Activated CD4-positive, alpha-beta T cell treated with anti-CD3 and anti-CD28 coated beads, Interleukin-2, amount 10 ng/mL, durations not matched to agents 7 days and 5 days (primary cell): ENCODE data around the gene IFI27L2. TPM values are rescaled to one million over a fixed set of nuclear protein-coding genes. Genes with fewer than 3 reads are reported as not detected.
"Not testable (repeated sequence)": the region's sequence is repeated elsewhere in the genome, so short reads cannot be mapped to it uniquely, and the experiment has no call there.

Experiments
- CTCF ChIA-PET: fragments of 350-600 bp; sonication (Branson Sonifier 250); formaldehyde crosslinking; loops from one replicate; lab custom pipeline; 2021; ENCODE audit warnings: antibody characterized with exemption; lab: Charles Lee
- POLR2A ChIA-PET: fragments of 350-600 bp; sonication (Branson Sonifier 250); formaldehyde crosslinking; loops from one replicate; lab custom pipeline; 2021; ENCODE audit warnings: antibody characterized with exemption; lab: Charles Lee
- DNase-seq: peaks from one replicate; pipeline ENCODE4 v3.0.0-alpha.2; 2020
- H3K27ac Mint-ChIP-seq: one replicate; pipeline ENCODE4 v1.8.0; 2021; ENCODE audit warnings: mild to moderate bottlenecking, moderate library complexity, mixed read lengths
- H3K27me3 Mint-ChIP-seq: one replicate; pipeline ENCODE4 v1.8.0; 2021; ENCODE audit warnings: mixed read lengths
- H3K36me3 Mint-ChIP-seq: one replicate; pipeline ENCODE4 v1.8.0; 2021; ENCODE audit warnings: low read depth, mixed read lengths
- H3K4me1 Mint-ChIP-seq: one replicate; pipeline ENCODE4 v1.8.0; 2021; ENCODE audit warnings: mixed read lengths
- H3K4me3 Mint-ChIP-seq: one replicate; pipeline ENCODE4 v1.8.0; 2021; ENCODE audit warnings: mild to moderate bottlenecking, moderate library complexity, mixed read lengths
- H3K9me3 Mint-ChIP-seq: one replicate; pipeline ENCODE4 v1.8.0; 2021; ENCODE audit warnings: mixed read lengths
- total RNA-seq, 2 experiments: library from RNA; stranded (reverse); gene quantifications; one replicate each; pipeline ENCODE4 v1.2.3, GENCODE V29; 2021

The IFI27L2 gene
- total RNA-seq, 2 experiments from 2014 or later: 76.0 to 91.3 TPM

GRCh38 chr14:94164685-94165431 lies 35.5 kb upstream of the IFI27L2 start:
- DNase-seq: no peak
- POLR2A ChIA-PET: interaction anchor here (0.5 kb wide), 1 partner anchor 212 kb away, joined by 3 read pairs; no protein-coding TSS in a partner anchor
- H3K9me3 Mint-ChIP-seq: no peaks in the 10 kb centered on the region
- H3K27ac Mint-ChIP-seq: no peak overlapping the region
- H3K36me3 Mint-ChIP-seq: no peaks in the 10 kb centered on the region
- H3K4me1 Mint-ChIP-seq: peaks cover 45% of the 10 kb centered on the region
- CTCF ChIA-PET: interaction anchor here (1.2 kb wide), 1 partner anchor 33 kb away, joined by 3 read pairs; no protein-coding TSS in a partner anchor
- no peak overlapping the region for H3K4me3 Mint-ChIP-seq
- H3K27me3 Mint-ChIP-seq: peaks cover 2% of the 10 kb centered on the region

GRCh38 chr14:94163796-94164195 lies 34.4 kb upstream of the IFI27L2 start:
- Mint-ChIP-seq H3K27me3 (no peaks in the 10 kb centered on the region), H3K4me3 (no peak overlapping the region), H3K9me3 (no peaks in the 10 kb centered on the region), H3K27ac (no peak overlapping the region), H3K36me3 (no peaks in the 10 kb centered on the region), H3K4me1 (peaks cover 54% of the 10 kb centered on the region)
- ChIA-PET POLR2A (interaction anchor here (0.7 kb wide), 1 partner anchor 133 kb away, joined by 4 read pairs; no protein-coding TSS in a partner anchor), CTCF (no interaction called here)
- DNase-seq: no peak

GRCh38 chr14:94162466-94162865 lies 33.1 kb upstream of the IFI27L2 start:
- H3K4me1 Mint-ChIP-seq: peaks cover 67% of the 10 kb centered on the region

GRCh38 chr14:94161981-94162380 lies 32.6 kb upstream of the IFI27L2 start:
- Mint-ChIP-seq H3K4me3 (no peak overlapping the region), H3K9me3 (no peaks in the 10 kb centered on the region), H3K36me3 (no peaks in the 10 kb centered on the region), H3K4me1 (peaks cover 69% of the 10 kb centered on the region), H3K27me3 (peaks cover 1% of the 10 kb centered on the region), H3K27ac (peak overlapping the region; percentile 57)
- CTCF ChIA-PET: interaction anchor here (0.7 kb wide), 1 partner anchor 9 kb away, joined by 3 read pairs; no protein-coding TSS in a partner anchor
- POLR2A ChIA-PET: no interaction called here
- peak; percentile 30 for DNase-seq

More at GRCh38 chr14:94162466-94162865, 33.1 kb upstream of the IFI27L2 start:
- ChIA-PET CTCF (no interaction called here), POLR2A (no interaction called here)
- no peaks in the 10 kb centered on the region for H3K36me3 Mint-ChIP-seq
- no peaks in the 10 kb centered on the region for H3K27me3 Mint-ChIP-seq
- H3K9me3 Mint-ChIP-seq: no peaks in the 10 kb centered on the region
- H3K4me3 Mint-ChIP-seq: no peak overlapping the region
- no peak for DNase-seq
- peak overlapping the region; percentile 57 for H3K27ac Mint-ChIP-seq

- H3K4me3 Mint-ChIP-seq: no peak overlapping the region
- ChIA-PET CTCF (interaction anchor here (1.0 kb wide), 1 partner anchor 221 kb away, joined by 3 read pairs; no protein-coding TSS in a partner anchor), POLR2A (interaction anchor here (0.6 kb wide), 1 partner anchor 13 kb away, joined by 8 read pairs; no protein-coding TSS in a partner anchor)
- H3K9me3 Mint-ChIP-seq: no peaks in the 10 kb centered on the region
- peaks cover 69% of the 10 kb centered on the region for H3K4me1 Mint-ChIP-seq
- H3K36me3 Mint-ChIP-seq: no peaks in the 10 kb centered on the region
- peaks cover 1% of the 10 kb centered on the region for H3K27me3 Mint-ChIP-seq
- no peak for DNase-seq
- peak overlapping the region; percentile 77 for H3K27ac Mint-ChIP-seq
Observed at GRCh38 chr14:94161058-94161457, 31.7 kb upstream of the IFI27L2 start.

- peak; percentile 68 for DNase-seq
- H3K36me3 Mint-ChIP-seq: no peaks in the 10 kb centered on the region
- H3K27me3 Mint-ChIP-seq: peaks cover 1% of the 10 kb centered on the region
- H3K27ac Mint-ChIP-seq: peak overlapping the region; percentile 90
- no peaks in the 10 kb centered on the region for H3K9me3 Mint-ChIP-seq
- POLR2A ChIA-PET: no interaction called here
- CTCF ChIA-PET: interaction anchor here (1.8 kb wide), 1 partner anchor 22 kb away, joined by 6 read pairs; no protein-coding TSS in a partner anchor
- H3K4me1 Mint-ChIP-seq: peaks cover 53% of the 10 kb centered on the region
- peak overlapping the region; percentile 22 for H3K4me3 Mint-ChIP-seq
Observed at GRCh38 chr14:94158239-94158883, 29.0 kb upstream of the IFI27L2 start.

- H3K36me3 Mint-ChIP-seq: no peaks in the 10 kb centered on the region
- no peak overlapping the region for H3K4me3 Mint-ChIP-seq
- peaks cover 4% of the 10 kb centered on the region for H3K27me3 Mint-ChIP-seq
- ChIA-PET CTCF (interaction anchor here (0.8 to 1.8 kb wide), 4 partner anchors 12 to 21 kb away, joined by 3 to 6 read pairs (median 4); no protein-coding TSS in a partner anchor), POLR2A (interaction anchor here (0.7 kb wide), 1 partner anchor 52 kb away, joined by 4 read pairs; no protein-coding TSS in a partner anchor)
- DNase-seq: no peak
- peaks cover 46% of the 10 kb centered on the region for H3K4me1 Mint-ChIP-seq
- H3K27ac Mint-ChIP-seq: no peak overlapping the region
- no peaks in the 10 kb centered on the region for H3K9me3 Mint-ChIP-seq
Observed at GRCh38 chr14:94157197-94157596, 27.8 kb upstream of the IFI27L2 start.

GRCh38 chr14:94156143-94156542 lies 26.7 kb upstream of the IFI27L2 start:
- H3K9me3 Mint-ChIP-seq, CTCF ChIA-PET, POLR2A ChIA-PET, H3K27me3 Mint-ChIP-seq, DNase-seq, H3K36me3 Mint-ChIP-seq, H3K4me3 Mint-ChIP-seq, H3K27ac Mint-ChIP-seq: not testable (repeated sequence)
- peaks cover 36% of the 10 kb centered on the region for H3K4me1 Mint-ChIP-seq

GRCh38 chr14:94153750-94154342 lies 24.4 kb upstream of the IFI27L2 start:
- H3K9me3 Mint-ChIP-seq: no peaks in the 10 kb centered on the region
- H3K27me3 Mint-ChIP-seq: peaks cover 23% of the 10 kb centered on the region
- DNase-seq: no peak
- peaks cover 15% of the 10 kb centered on the region for H3K4me1 Mint-ChIP-seq
- CTCF ChIA-PET: interaction anchor here (0.7 to 1.4 kb wide), 2 partner anchors 8 to 17 kb away, joined by 3 read pairs; no protein-coding TSS in a partner anchor
- H3K27ac Mint-ChIP-seq: no peak overlapping the region
- POLR2A ChIA-PET: no interaction called here
- H3K36me3 Mint-ChIP-seq: no peaks in the 10 kb centered on the region
- H3K4me3 Mint-ChIP-seq: no peak overlapping the region

GRCh38 chr14:94152676-94153075 lies 23.3 kb upstream of the IFI27L2 start:
- ChIA-PET POLR2A (no interaction called here), CTCF (interaction anchor here (0.8 to 1.4 kb wide), 4 partner anchors 9 to 213 kb away, joined by 3 to 4 read pairs (median 4); partner anchors contain the start of gene SERPINA10)
- DNase-seq: no peak
- peaks cover 33% of the 10 kb centered on the region for H3K27me3 Mint-ChIP-seq
- H3K9me3 Mint-ChIP-seq: no peaks in the 10 kb centered on the region
- peaks cover 4% of the 10 kb centered on the region for H3K4me1 Mint-ChIP-seq
- H3K27ac Mint-ChIP-seq: no peak overlapping the region
- H3K4me3 Mint-ChIP-seq: no peak overlapping the region
- no peaks in the 10 kb centered on the region for H3K36me3 Mint-ChIP-seq

GRCh38 chr14:94145902-94146527 lies 16.6 kb upstream of the IFI27L2 start:
- POLR2A ChIA-PET: interaction anchor here (0.6 kb wide), 1 partner anchor 9 kb away, joined by 3 read pairs; no protein-coding TSS in a partner anchor
- no peak overlapping the region for H3K27ac Mint-ChIP-seq
- no peaks in the 10 kb centered on the region for H3K36me3 Mint-ChIP-seq
- peaks cover 23% of the 10 kb centered on the region for H3K4me1 Mint-ChIP-seq
- DNase-seq: no peak
- CTCF ChIA-PET: interaction anchor here (1.4 to 2.0 kb wide), 2 partner anchors 10 to 20 kb away, joined by 3 to 5 read pairs; no protein-coding TSS in a partner anchor
- peaks cover 3% of the 10 kb centered on the region for H3K9me3 Mint-ChIP-seq
- no peak overlapping the region for H3K4me3 Mint-ChIP-seq
- peaks cover 29% of the 10 kb centered on the region for H3K27me3 Mint-ChIP-seq

GRCh38 chr14:94144765-94145164 lies 15.4 kb upstream of the IFI27L2 start:
- no peak overlapping the region for H3K4me3 Mint-ChIP-seq
- DNase-seq: no peak
- peak overlapping the region; percentile 80 for H3K27ac Mint-ChIP-seq
- ChIA-PET POLR2A (no interaction called here), CTCF (interaction anchor here (1.0 to 2.0 kb wide), 3 partner anchors 8 to 205 kb away, joined by 3 to 5 read pairs (median 3); no protein-coding TSS in a partner anchor)
- peaks cover 20% of the 10 kb centered on the region for H3K27me3 Mint-ChIP-seq
- no peaks in the 10 kb centered on the region for H3K36me3 Mint-ChIP-seq
- H3K4me1 Mint-ChIP-seq: peaks cover 23% of the 10 kb centered on the region
- H3K9me3 Mint-ChIP-seq: peaks cover 3% of the 10 kb centered on the region
